ENCODE measurements around the gene PLAGL2.
"Not testable (repeated sequence)": the region's sequence is repeated elsewhere in the genome, so short reads cannot be mapped to it uniquely, and the experiment has no call there.

The PLAGL2 gene

GRCh38 chr20:32183947-32184635, 23.5 kb downstream of the PLAGL2 start:
- DNase-seq (ENCODE audit: low read depth in 2 of 3, low spot score in 2 of 3): no peak

- no peak for DNase-seq (ENCODE audit: low read depth in 2 of 3, low spot score in 2 of 3)
Observed at GRCh38 chr20:32181606-32182005, 25.9 kb downstream of the PLAGL2 start.

GRCh38 chr20:32179934-32180333, 27.6 kb downstream of the PLAGL2 start:
- no peak for DNase-seq (ENCODE audit: low read depth in 2 of 3, low spot score in 2 of 3)

GRCh38 chr20:32179515-32179914, 28.0 kb downstream of the PLAGL2 start:
- DNase-seq (ENCODE audit: low read depth in 2 of 3, low spot score in 2 of 3): no peak

- not testable (repeated sequence) for DNase-seq (ENCODE audit: low read depth in 2 of 3, low spot score in 2 of 3)
Observed at GRCh38 chr20:32177696-32178095, 29.8 kb downstream of the PLAGL2 start.

- no peak for DNase-seq (ENCODE audit: low read depth in 2 of 3, low spot score in 2 of 3)
Observed at GRCh38 chr20:32168184-32168910, 39.2 kb downstream of the PLAGL2 start.

- DNase-seq (ENCODE audit: low read depth in 2 of 3, low spot score in 2 of 3): no peak
Observed at GRCh38 chr20:32167552-32167951, 40.0 kb downstream of the PLAGL2 start.

GRCh38 chr20:32165836-32166545, 41.6 kb downstream of the PLAGL2 start:
- DNase-seq (ENCODE audit: low read depth in 2 of 3, low spot score in 2 of 3): no peak

GRCh38 chr20:32164984-32165735, 42.4 kb downstream of the PLAGL2 start:
- DNase-seq (ENCODE audit: low read depth in 2 of 3, low spot score in 2 of 3): no peak

- no peak for DNase-seq (ENCODE audit: low read depth in 2 of 3, low spot score in 2 of 3)
Observed at GRCh38 chr20:32163951-32164350, 43.6 kb downstream of the PLAGL2 start.

- DNase-seq (ENCODE audit: low read depth in 2 of 3, low spot score in 2 of 3): no peak
Observed at GRCh38 chr20:32162351-32162750, 45.2 kb downstream of the PLAGL2 start.

- no peak for DNase-seq (ENCODE audit: low read depth in 2 of 3, low spot score in 2 of 3)
Observed at GRCh38 chr20:32160341-32160740, 47.2 kb downstream of the PLAGL2 start.

GRCh38 chr20:32159766-32160221, 47.7 kb downstream of the PLAGL2 start:
- no peak for DNase-seq (ENCODE audit: low read depth in 2 of 3, low spot score in 2 of 3)

GRCh38 chr20:32158943-32159660, 48.4 kb downstream of the PLAGL2 start:
- DNase-seq (ENCODE audit: low read depth in 2 of 3, low spot score in 2 of 3): no peak

- DNase-seq (ENCODE audit: low read depth in 2 of 3, low spot score in 2 of 3): no peak
Observed at GRCh38 chr20:32158351-32158750, 49.2 kb downstream of the PLAGL2 start.

GRCh38 chr20:32157611-32158010, 49.9 kb downstream of the PLAGL2 start:
- DNase-seq (ENCODE audit: low read depth in 2 of 3, low spot score in 2 of 3): no peak

- no peak for DNase-seq (ENCODE audit: low read depth in 2 of 3, low spot score in 2 of 3)
Observed at GRCh38 chr20:32155017-32155981, 52.2 kb downstream of the PLAGL2 start.

- DNase-seq (ENCODE audit: low read depth in 2 of 3, low spot score in 2 of 3): no peak
Observed at GRCh38 chr20:32153771-32154170, 53.8 kb downstream of the PLAGL2 start.

GRCh38 chr20:32153156-32153665, 54.3 kb downstream of the PLAGL2 start:
- DNase-seq (ENCODE audit: low read depth in 2 of 3, low spot score in 2 of 3): no peak

Data from activated CD8-positive, alpha-beta memory T cell treated with anti-CD3 and anti-CD28 coated beads for 48 hours (primary cell).